Measurements from ENCODE around the gene RERE. TPM values are rescaled to one million over a fixed set of nuclear protein-coding genes. Genes with fewer than 3 reads are reported as not detected.

RERE gene
- total RNA-seq, 2 donors from 2014 or later: 96.0 to 105 TPM

DNA sequence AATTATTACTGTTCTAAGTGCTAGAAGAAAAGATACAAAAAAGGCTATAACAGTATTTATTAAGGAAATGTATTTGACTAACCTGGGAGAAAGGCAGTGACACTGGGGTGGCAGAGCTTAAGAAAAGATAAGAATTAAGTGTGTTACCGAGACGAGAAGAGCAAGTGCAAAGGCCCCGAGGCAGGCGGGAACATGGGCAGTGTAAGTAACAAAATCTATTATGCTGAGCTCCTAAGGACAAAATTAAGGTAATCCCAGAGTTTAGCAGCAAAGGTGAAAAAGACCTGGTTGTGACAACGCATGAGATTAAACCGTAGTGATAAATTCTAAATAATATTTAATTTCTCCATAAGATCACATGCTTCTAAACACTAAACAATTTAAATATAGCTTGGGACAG, 167.6 kb downstream of the RERE start:
- DNase-seq: no peak
- Histone ChIP-seq H3K4me1 (no peaks in the 10 kb centered on the region), H3K27ac (no peak overlapping the region), H3K36me3 (no peaks in the 10 kb centered on the region), H3K27me3 (no peaks in the 10 kb centered on the region), H3K4me3 (no peak overlapping the region), H3K9me3 (no peaks in the 10 kb centered on the region), H3K9ac (ENCODE audit: low read depth in 2 of 2, low read length in 2 of 2) (no peak overlapping the region)
- intact Hi-C loops (cut with DNase I): no loop called here
- TF ChIP-seq, protein P1, sequence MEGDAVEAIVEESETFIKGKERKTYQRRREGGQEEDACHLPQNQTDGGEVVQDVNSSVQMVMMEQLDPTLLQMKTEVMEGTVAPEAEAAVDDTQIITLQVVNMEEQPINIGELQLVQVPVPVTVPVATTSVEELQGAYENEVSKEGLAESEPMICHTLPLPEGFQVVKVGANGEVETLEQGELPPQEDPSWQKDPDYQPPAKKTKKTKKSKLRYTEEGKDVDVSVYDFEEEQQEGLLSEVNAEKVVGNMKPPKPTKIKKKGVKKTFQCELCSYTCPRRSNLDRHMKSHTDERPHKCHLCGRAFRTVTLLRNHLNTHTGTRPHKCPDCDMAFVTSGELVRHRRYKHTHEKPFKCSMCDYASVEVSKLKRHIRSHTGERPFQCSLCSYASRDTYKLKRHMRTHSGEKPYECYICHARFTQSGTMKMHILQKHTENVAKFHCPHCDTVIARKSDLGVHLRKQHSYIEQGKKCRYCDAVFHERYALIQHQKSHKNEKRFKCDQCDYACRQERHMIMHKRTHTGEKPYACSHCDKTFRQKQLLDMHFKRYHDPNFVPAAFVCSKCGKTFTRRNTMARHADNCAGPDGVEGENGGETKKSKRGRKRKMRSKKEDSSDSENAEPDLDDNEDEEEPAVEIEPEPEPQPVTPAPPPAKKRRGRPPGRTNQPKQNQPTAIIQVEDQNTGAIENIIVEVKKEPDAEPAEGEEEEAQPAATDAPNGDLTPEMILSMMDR (IDR thresholded peaks at IDR 0.05): no peak

DNA sequence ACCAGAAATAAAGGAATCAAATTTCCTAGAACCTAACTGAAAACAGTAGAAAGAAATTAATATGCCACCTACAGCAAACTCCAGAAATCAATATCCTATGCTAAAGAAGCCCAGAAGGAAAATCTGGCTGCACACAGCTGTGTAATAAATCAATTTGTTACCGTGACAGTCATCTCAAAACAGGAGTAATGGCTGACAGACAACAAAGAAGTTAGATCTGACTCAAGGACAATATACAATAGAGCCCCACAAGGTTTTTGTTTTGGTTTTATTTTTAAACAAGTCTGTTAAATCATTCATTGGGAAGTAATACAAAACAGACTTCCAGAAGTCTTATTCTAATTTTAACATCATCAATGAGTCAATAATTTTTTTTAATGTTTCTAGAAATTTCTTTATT, 168.4 kb downstream of the RERE start:
- Histone ChIP-seq H3K36me3 (no peaks in the 10 kb centered on the region), H3K27me3 (no peaks in the 10 kb centered on the region), H3K27ac (no peak overlapping the region), H3K9me3 (no peaks in the 10 kb centered on the region), H3K4me3 (no peak overlapping the region), H3K9ac (ENCODE audit: low read depth in 2 of 2, low read length in 2 of 2) (no peak overlapping the region), H3K4me1 (no peaks in the 10 kb centered on the region)
- DNase-seq: no peak
- TF ChIP-seq, protein P1 (IDR thresholded peaks at IDR 0.05): no peak
- intact Hi-C loops (cut with DNase I): no loop called here

DNA sequence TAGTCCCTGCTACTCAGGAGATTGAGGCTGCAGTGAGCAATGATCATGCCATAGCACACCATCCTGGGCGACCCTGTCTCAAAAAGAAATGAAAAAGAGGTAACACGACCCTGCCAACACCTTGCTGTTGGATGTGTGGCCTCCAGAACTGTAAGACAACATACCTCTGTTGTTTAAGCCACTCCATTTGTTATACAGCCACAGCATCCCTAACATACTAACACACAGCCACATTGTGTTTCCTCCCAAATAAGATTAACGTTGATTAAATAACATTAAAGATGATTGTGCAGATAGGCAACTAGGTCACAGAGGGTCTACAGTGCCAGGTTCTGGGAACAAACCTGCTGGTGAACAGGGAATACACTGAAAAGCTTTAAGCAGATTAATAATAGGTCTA, 170.4 kb downstream of the RERE start:
- TF ChIP-seq, protein P1 (IDR thresholded peaks at IDR 0.05): no peak
- Histone ChIP-seq H3K4me3 (no peak overlapping the region), H3K9ac (ENCODE audit: low read depth in 2 of 2, low read length in 2 of 2) (no peak overlapping the region), H3K9me3 (no peaks in the 10 kb centered on the region), H3K4me1 (no peaks in the 10 kb centered on the region), H3K36me3 (no peaks in the 10 kb centered on the region), H3K27ac (no peak overlapping the region), H3K27me3 (no peaks in the 10 kb centered on the region)
- intact Hi-C loops (cut with DNase I): no loop called here
- DNase-seq: no peak

DNA sequence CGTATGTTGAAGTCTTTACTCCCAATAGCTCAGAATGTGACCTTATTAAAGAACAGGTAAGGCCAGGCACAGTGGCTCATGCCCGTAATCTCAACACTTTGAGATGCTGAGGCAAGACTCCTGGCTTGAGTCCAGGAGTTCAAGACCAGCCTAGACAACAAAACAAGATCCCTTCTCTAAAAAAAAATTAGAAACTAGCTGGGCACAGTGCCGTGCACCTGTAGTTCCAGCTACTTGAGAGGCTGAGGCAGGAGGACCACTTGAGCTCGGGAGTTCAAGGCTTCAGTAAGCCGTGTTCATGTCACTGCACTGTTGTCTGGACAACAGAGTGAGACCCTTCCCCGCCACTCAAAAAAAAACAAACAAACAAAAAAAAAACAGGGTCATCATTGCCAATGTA, 171.3 kb downstream of the RERE start:
- H3K27ac ChIP-seq: no peak overlapping the region
- no peaks in the 10 kb centered on the region for H3K36me3 ChIP-seq
- H3K27me3 ChIP-seq: no peaks in the 10 kb centered on the region
- DNase-seq: no peak
- H3K4me3 ChIP-seq: no peak overlapping the region
- H3K4me1 ChIP-seq: no peaks in the 10 kb centered on the region
- intact Hi-C loops (cut with DNase I): no loop called here
- H3K9ac ChIP-seq (ENCODE audit: low read depth in 2 of 2, low read length in 2 of 2): no peak overlapping the region
- TF ChIP-seq, protein P1 (IDR thresholded peaks at IDR 0.05): no peak
- no peaks in the 10 kb centered on the region for H3K9me3 ChIP-seq

DNA sequence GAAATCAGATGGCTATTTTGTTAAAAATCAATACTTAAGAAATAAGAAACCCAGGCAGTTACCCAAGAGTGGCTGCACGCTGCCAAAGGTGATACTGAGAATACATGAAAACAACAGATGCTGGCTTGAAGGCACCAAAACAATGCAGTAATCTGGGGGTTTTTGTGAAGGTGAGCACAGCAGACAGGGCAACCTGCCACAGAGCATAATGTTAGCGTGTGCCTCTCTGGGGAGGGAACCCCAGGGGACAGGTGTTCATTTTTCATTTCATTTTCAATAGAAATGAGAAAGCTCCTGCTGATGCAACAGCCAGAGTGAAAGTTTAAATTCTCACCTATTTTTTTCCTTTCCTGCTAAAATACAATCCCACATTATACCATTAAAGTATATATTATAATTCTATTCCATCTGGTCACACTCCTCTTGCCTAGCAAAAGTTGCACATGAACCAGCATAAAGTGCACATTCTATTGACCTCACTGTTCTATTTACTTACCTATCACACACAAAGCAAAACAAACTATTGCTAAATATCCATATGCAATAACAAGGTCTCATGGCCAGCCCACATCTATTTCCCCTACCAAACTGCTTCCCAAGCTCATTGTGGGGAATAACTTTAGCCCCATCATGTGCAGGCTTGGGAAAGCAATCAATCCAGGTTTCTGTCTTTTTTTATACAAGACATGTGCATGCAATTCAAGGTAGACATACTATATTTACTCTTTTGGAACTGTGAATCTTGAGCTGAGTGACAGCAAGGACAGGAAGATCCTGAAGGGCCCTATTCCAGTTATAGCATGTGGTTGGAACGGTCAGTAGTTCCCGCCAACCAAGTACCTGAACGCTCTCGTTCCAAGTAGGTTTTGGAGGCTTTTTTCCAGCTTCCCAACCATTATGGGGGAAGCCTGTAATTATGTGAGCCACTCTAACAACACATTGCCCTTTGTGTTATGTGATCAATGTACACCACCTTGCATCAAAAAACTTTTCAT, 173.6 kb downstream of the RERE start:
- no peak overlapping the region for H3K4me3 ChIP-seq
- H3K27me3 ChIP-seq: no peaks in the 10 kb centered on the region
- no peak overlapping the region for H3K27ac ChIP-seq
- no peak overlapping the region for H3K9ac ChIP-seq (ENCODE audit: low read depth in 2 of 2, low read length in 2 of 2)
- intact Hi-C loops (cut with DNase I): no loop called here
- no peak for DNase-seq
- no peaks in the 10 kb centered on the region for H3K36me3 ChIP-seq
- H3K9me3 ChIP-seq: no peaks in the 10 kb centered on the region
- no peaks in the 10 kb centered on the region for H3K4me1 ChIP-seq
- TF ChIP-seq, protein P1 (IDR thresholded peaks at IDR 0.05): no peak
